Measurements from ENCODE around the gene TWF1.

DNA sequence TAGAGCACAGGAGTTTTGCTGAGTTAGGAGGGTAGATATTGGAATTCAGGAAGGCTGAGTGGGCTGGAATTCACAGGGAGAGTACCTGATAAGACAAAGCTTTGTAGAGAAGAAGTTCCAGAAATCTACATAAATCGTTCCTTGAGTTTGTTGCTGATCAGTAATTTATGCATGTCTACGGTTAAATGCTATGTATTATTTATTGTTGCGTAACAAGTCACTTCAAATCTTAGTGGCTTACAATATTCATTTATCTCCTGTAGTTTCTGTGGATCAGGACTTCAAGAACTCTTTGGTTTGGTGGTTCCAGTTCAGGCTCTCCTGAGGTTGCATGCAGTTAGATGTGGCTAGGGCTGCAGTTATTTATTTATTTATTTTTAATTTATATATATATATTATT lies 55.3 kb downstream of the TWF1 start:
- TF ChIP-seq ZZZ3 (IDR thresholded peaks at IDR 0.05) (no peak), THRAP3 (IDR thresholded peaks at IDR 0.05; ENCODE audit: borderline replicate concordance) (no peak), CEBPB (tag; IDR thresholded peaks at IDR 0.05) (peak; percentile 78), FOS (IDR thresholded peaks at IDR 0.05; ENCODE audit: extremely low read depth, insufficient read length) (no peak), BHLHE40 (IDR thresholded peaks at IDR 0.05; ENCODE audit: low read length) (no peak), NR2F6 (CRISPR knock-in tag; IDR thresholded peaks at IDR 0.05) (no peak), RFX1 (IDR thresholded peaks at IDR 0.05) (no peak)
- TF ChIP-seq, protein P1, sequence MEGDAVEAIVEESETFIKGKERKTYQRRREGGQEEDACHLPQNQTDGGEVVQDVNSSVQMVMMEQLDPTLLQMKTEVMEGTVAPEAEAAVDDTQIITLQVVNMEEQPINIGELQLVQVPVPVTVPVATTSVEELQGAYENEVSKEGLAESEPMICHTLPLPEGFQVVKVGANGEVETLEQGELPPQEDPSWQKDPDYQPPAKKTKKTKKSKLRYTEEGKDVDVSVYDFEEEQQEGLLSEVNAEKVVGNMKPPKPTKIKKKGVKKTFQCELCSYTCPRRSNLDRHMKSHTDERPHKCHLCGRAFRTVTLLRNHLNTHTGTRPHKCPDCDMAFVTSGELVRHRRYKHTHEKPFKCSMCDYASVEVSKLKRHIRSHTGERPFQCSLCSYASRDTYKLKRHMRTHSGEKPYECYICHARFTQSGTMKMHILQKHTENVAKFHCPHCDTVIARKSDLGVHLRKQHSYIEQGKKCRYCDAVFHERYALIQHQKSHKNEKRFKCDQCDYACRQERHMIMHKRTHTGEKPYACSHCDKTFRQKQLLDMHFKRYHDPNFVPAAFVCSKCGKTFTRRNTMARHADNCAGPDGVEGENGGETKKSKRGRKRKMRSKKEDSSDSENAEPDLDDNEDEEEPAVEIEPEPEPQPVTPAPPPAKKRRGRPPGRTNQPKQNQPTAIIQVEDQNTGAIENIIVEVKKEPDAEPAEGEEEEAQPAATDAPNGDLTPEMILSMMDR (IDR thresholded peaks at IDR 0.05 in 2 of 3, conservative IDR thresholded peaks at IDR 0.05 in 1 of 3; ENCODE audit: insufficient read depth in 2 of 3, low read depth in 1 of 3, low read length in 3 of 3) = no peak
